ENCODE data around the gene CIRBP.

- TF ChIP-seq CTCF (conservative IDR thresholded peaks at IDR 0.05; ENCODE audit: low read depth, low read length) (no peak), EZH2 (IDR thresholded peaks at IDR 0.05; ENCODE audit: borderline replicate concordance, low read depth, low read length, poor library complexity, severe bottlenecking) (no peak)
These were observed 19.7 kb upstream of the CIRBP start for GRCh38 chr19:1249298-1249989.

All from A673 (cell line).